K562 (cell line): Measurements from ENCODE around the gene DIMT1. TPM values are rescaled to one million over a fixed set of nuclear protein-coding genes. Genes with fewer than 3 reads are reported as not detected.
A peak's percentile ranks its signal among the peaks of the same experiment; 100 is the strongest.

Source experiments
- ARID1B ChIP-seq: fragments of 450-650 bp; IDR thresholded peaks from 2 replicates; pipeline ENCODE4 v1.6.1; 2016; ENCODE audit warnings: antibody characterized with exemption, mild to moderate bottlenecking, inconsistent platforms
- BRF1 ChIP-seq: IDR thresholded peaks from 3 replicates; pipeline ENCODE4 v1.6.1; 2011; ENCODE audit warnings: borderline replicate concordance, mild to moderate bottlenecking; ENCODE audit not compliant: insufficient read length; ENCODE audit errors: extremely low read depth
- EP300 ChIP-seq: IDR thresholded peaks from 2 replicates; pipeline ENCODE4 v1.6.1; 2012; ENCODE audit warnings: low read length, improper control_type of control experiment
- HLTF ChIP-seq: fragments of 450-650 bp; IDR thresholded peaks from 2 replicates; pipeline ENCODE4 v1.6.1; 2016
- L3MBTL2 ChIP-seq: fragments of 450-650 bp; IDR thresholded peaks from 2 replicates; pipeline ENCODE4 v1.6.1; 2016; ENCODE audit warnings: mild to moderate bottlenecking, moderate library complexity
- LEF1 ChIP-seq: fragments of 450-650 bp; IDR thresholded peaks from 2 replicates; pipeline ENCODE4 v1.6.1; 2016; ENCODE audit warnings: mild to moderate bottlenecking
- MAZ ChIP-seq, 2 experiments: fragments of 450-650 bp in 1 of 2; sonication (generic) in 1 of 2; formaldehyde crosslinking; IDR thresholded peaks in 1 of 2; conservative IDR thresholded peaks in 1 of 2; 2 replicates each; pipeline versions ENCODE4 v1.4.0 to v1.5.0; 2020; ENCODE audit warnings: mild to moderate bottlenecking in 1 of 2, missing genetic modification reagents in 1 of 2
- MYNN ChIP-seq, 2 experiments: sonication (generic); formaldehyde crosslinking in 1 of 2; IDR thresholded peaks; 2 replicates each; pipeline versions ENCODE4 v1.5.0 to v1.6.1; 2016 to 2020; ENCODE audit warnings: antibody characterized with exemption in 1 of 2, missing genetic modification reagents in 1 of 2
- NBN ChIP-seq: fragments of 450-650 bp; IDR thresholded peaks from 2 replicates; pipeline ENCODE4 v1.6.1; 2016; ENCODE audit warnings: low read depth, mild to moderate bottlenecking
- NFIX ChIP-seq: fragments of 250-450 bp; sonication (Bioruptor Pico); IDR thresholded peaks from 2 replicates; pipeline ENCODE4 v1.4.0; 2020; ENCODE audit warnings: low read depth, mild to moderate bottlenecking, moderate library complexity
- RNF2 ChIP-seq: sonication (generic); IDR thresholded peaks from 2 replicates; pipeline ENCODE4 v1.6.1; 2016
- SAFB ChIP-seq: fragments of 200-400 bp; formaldehyde crosslinking; IDR thresholded peaks from 2 replicates; pipeline ENCODE4 v1.6.1; 2017; ENCODE audit warnings: low read depth, low read length, borderline replicate concordance
- TEAD2 ChIP-seq: fragments of 450-650 bp; IDR thresholded peaks from 2 replicates; pipeline ENCODE4 v1.6.1; 2016; ENCODE audit warnings: missing genetic modification characterization, control low read depth, missing compliant biosample characterization
- ZNF217 ChIP-seq: sonication (generic); formaldehyde crosslinking; IDR thresholded peaks from 2 replicates; pipeline ENCODE4 v1.8.0; 2022; ENCODE audit warnings: mild to moderate bottlenecking, missing genetic modification reagents
- ZNF717 ChIP-seq: fragments of 250-450 bp; sonication (Bioruptor Pico); IDR thresholded peaks from 2 replicates; pipeline ENCODE4 v1.5.0; 2021
- polyA plus RNA-seq, 8 experiments: library from polyadenylated mRNA; depleted of rRNA in 4 of 8; stranded (reverse) in 5 of 8; unstranded in 3 of 8; fragments of >200 nt; fragmentation: Nextera tagmentation in 2 of 8; fragmentation: Illumina TruSeq in 1 of 8; extraction: Ambion mirVana in 2 of 8; extraction: Trizol in 1 of 8; gene quantifications; 2 replicates each; pipeline versions ENCODE4 v1.2.1 to v1.2.3, GENCODE V29; 2011 to 2014; ENCODE audit warnings: inconsistent platforms in 1 of 8, missing spikeins in 1 of 8
- total RNA-seq, 7 experiments: library from RNA; depleted of rRNA in 6 of 7; stranded (reverse); fragments of >200 nt in 6 of 7; fragmentation: Illumina TruSeq in 2 of 7; extraction: Trizol in 2 of 7; gene quantifications; 2 replicates each; pipeline versions ENCODE4 v1.2.1 to v1.2.3, GENCODE V29; 2011 to 2021; ENCODE audit warnings: low replicate concordance in 1 of 7
- TF ChIP-seq, protein P1 (sequence below): fragments of 450-650 bp; IDR thresholded peaks from 2 replicates; pipeline ENCODE4 v1.6.1; 2016; ENCODE audit warnings: low read depth, mild to moderate bottlenecking, moderate library complexity
- TF ChIP-seq, protein P2 (sequence below): sonication (generic); formaldehyde crosslinking; IDR thresholded peaks from 2 replicates; pipeline ENCODE4 v1.8.0; 2023; ENCODE audit warnings: mild to moderate bottlenecking, missing genetic modification reagents
- TF ChIP-seq, protein P3 (sequence below), 3 experiments: fragments of 200-800 bp in 1 of 3; fragments of 250-450 bp in 1 of 3; fragments of 450-650 bp in 1 of 3; sonication (Bioruptor Pico) in 1 of 3; sonication (Bioruptor generic) in 1 of 3; formaldehyde crosslinking in 1 of 3; IDR thresholded peaks; 2 replicates each; pipeline versions ENCODE4 v1.6.1 to v1.8.0; 2016 to 2022; ENCODE audit warnings: mild to moderate bottlenecking in 2 of 3, missing genetic modification characterization in 2 of 3, missing compliant biosample characterization in 1 of 3, moderate library complexity in 1 of 3
- TF ChIP-seq, protein P4 (sequence below): fragments of 450-650 bp; IDR thresholded peaks from 2 replicates; pipeline ENCODE4 v1.6.1; 2017; ENCODE audit warnings: antibody characterized with exemption

The DIMT1 gene
- total and polyA plus RNA-seq, 9 of the 15 experiments (the other 6 are each of a cell fraction or from before 2014, with no cell fraction given) = 28.9 to 85.3 (median 54.1) TPM

DNA sequence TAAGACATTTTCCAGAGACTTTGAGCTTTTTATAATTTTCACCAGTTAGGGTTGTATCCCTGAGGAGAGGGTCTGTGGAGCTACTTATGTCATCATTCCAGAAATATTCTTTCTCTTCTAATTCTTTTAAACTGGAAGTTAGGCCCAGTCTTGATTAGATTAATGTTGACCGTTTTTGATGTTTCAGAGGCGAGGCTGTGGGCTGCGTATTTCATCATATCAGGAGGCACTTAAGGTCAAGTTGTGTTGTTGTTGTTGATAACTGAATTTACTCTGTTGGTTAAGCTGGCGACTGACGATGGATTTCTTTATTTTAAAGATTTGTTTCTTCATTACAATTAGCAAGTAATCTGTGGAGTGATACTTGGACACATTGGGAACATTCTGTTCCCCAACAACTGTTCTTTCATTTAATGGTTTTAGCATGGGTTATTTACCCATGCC lies 28.9 kb upstream of the DIMT1 start (continued):
- TF ChIP-seq SAFB (no peak), TEAD2 (no peak), LEF1 (peak; percentile 77; the same call in 1 of the 2 replicates), NBN (peak; percentile 11; the same call in 1 of the 2 replicates), ZNF717 (CRISPR knock-in tag) (no peak), EP300 (peak; percentile 93), MYNN (IDR thresholded peaks at IDR 0.05) (no peak), MYNN (CRISPR knock-in tag; IDR thresholded peaks at IDR 0.05) (no peak), ZNF217 (CRISPR knock-in tag) (no peak), ARID1B (peak; percentile 71), L3MBTL2 (peak; percentile 54), RNF2 (0 out of 2 replicates have a peak, but pooled peaks have one; percentile 36), BRF1 (no peak), MAZ (CRISPR knock-in tag; conservative IDR thresholded peaks at IDR 0.05 in 1 of 2, IDR thresholded peaks at IDR 0.05 in 1 of 2) (0 out of 4 replicates have a peak, but pooled peaks of 1 of the 2 experiments have one; percentile 14), HLTF (no peak), NFIX (CRISPR knock-in tag) (no peak)
- TF ChIP-seq, protein P1, sequence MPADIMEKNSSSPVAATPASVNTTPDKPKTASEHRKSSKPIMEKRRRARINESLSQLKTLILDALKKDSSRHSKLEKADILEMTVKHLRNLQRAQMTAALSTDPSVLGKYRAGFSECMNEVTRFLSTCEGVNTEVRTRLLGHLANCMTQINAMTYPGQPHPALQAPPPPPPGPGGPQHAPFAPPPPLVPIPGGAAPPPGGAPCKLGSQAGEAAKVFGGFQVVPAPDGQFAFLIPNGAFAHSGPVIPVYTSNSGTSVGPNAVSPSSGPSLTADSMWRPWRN = 0 out of 2 replicates have a peak, but pooled peaks have one; percentile 22
- TF ChIP-seq, protein P2, sequence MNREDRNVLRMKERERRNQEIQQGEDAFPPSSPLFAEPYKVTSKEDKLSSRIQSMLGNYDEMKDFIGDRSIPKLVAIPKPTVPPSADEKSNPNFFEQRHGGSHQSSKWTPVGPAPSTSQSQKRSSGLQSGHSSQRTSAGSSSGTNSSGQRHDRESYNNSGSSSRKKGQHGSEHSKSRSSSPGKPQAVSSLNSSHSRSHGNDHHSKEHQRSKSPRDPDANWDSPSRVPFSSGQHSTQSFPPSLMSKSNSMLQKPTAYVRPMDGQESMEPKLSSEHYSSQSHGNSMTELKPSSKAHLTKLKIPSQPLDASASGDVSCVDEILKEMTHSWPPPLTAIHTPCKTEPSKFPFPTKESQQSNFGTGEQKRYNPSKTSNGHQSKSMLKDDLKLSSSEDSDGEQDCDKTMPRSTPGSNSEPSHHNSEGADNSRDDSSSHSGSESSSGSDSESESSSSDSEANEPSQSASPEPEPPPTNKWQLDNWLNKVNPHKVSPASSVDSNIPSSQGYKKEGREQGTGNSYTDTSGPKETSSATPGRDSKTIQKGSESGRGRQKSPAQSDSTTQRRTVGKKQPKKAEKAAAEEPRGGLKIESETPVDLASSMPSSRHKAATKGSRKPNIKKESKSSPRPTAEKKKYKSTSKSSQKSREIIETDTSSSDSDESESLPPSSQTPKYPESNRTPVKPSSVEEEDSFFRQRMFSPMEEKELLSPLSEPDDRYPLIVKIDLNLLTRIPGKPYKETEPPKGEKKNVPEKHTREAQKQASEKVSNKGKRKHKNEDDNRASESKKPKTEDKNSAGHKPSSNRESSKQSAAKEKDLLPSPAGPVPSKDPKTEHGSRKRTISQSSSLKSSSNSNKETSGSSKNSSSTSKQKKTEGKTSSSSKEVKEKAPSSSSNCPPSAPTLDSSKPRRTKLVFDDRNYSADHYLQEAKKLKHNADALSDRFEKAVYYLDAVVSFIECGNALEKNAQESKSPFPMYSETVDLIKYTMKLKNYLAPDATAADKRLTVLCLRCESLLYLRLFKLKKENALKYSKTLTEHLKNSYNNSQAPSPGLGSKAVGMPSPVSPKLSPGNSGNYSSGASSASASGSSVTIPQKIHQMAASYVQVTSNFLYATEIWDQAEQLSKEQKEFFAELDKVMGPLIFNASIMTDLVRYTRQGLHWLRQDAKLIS (CRISPR knock-in tag) = no peak
- TF ChIP-seq, protein P3, sequence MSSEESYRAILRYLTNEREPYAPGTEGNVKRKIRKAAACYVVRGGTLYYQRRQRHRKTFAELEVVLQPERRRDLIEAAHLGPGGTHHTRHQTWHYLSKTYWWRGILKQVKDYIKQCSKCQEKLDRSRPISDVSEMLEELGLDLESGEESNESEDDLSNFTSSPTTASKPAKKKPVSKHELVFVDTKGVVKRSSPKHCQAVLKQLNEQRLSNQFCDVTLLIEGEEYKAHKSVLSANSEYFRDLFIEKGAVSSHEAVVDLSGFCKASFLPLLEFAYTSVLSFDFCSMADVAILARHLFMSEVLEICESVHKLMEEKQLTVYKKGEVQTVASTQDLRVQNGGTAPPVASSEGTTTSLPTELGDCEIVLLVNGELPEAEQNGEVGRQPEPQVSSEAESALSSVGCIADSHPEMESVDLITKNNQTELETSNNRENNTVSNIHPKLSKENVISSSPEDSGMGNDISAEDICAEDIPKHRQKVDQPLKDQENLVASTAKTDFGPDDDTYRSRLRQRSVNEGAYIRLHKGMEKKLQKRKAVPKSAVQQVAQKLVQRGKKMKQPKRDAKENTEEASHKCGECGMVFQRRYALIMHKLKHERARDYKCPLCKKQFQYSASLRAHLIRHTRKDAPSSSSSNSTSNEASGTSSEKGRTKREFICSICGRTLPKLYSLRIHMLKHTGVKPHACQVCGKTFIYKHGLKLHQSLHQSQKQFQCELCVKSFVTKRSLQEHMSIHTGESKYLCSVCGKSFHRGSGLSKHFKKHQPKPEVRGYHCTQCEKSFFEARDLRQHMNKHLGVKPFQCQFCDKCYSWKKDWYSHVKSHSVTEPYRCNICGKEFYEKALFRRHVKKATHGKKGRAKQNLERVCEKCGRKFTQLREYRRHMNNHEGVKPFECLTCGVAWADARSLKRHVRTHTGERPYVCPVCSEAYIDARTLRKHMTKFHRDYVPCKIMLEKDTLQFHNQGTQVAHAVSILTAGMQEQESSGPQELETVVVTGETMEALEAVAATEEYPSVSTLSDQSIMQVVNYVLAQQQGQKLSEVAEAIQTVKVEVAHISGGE (CRISPR knock-in tag; IDR thresholded peaks at IDR 0.05) = 0 out of 6 replicates have a peak, but pooled peaks of 1 of the 3 experiments have one; percentile 3
- TF ChIP-seq, protein P4, sequence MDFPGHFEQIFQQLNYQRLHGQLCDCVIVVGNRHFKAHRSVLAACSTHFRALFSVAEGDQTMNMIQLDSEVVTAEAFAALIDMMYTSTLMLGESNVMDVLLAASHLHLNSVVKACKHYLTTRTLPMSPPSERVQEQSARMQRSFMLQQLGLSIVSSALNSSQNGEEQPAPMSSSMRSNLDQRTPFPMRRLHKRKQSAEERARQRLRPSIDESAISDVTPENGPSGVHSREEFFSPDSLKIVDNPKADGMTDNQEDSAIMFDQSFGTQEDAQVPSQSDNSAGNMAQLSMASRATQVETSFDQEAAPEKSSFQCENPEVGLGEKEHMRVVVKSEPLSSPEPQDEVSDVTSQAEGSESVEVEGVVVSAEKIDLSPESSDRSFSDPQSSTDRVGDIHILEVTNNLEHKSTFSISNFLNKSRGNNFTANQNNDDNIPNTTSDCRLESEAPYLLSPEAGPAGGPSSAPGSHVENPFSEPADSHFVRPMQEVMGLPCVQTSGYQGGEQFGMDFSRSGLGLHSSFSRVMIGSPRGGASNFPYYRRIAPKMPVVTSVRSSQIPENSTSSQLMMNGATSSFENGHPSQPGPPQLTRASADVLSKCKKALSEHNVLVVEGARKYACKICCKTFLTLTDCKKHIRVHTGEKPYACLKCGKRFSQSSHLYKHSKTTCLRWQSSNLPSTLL = no peak
